ENCODE results near the gene TMEM18. TPM values are rescaled to one million over a fixed set of nuclear protein-coding genes. Genes with fewer than 3 reads are reported as not detected.
A peak's percentile ranks its signal among the peaks of the same experiment; 100 is the strongest.

The TMEM18 gene
- total and polyA plus RNA-seq, 9 of the 15 experiments (the other 6 are each of a cell fraction or from before 2014, with no cell fraction given) = 12.8 to 55.9 (median 21.8) TPM

- Histone ChIP-seq H4K20me1 (replicated peaks; ENCODE audit: control insufficient read depth, insufficient read depth, low read length) (no peaks in the 10 kb centered on the region), H3K4me2 (ENCODE audit: insufficient read depth, low read length) (no peak overlapping the region), H3K9me3 (replicated peaks; ENCODE audit: control insufficient read depth, insufficient read depth, low read depth, low read length) (no peaks in the 10 kb centered on the region), H3K27me3 (ENCODE audit: control insufficient read depth in 2 of 2, insufficient read depth in 2 of 2, low read length in 2 of 2) (peaks cover 6 to 41% of the 10 kb centered on the region in 2 experiments; a peak in 4 of 5 replicates), H3K79me2 (ENCODE audit: control insufficient read depth, insufficient read depth, low read length) (no peaks in the 10 kb centered on the region), H3K9ac (ENCODE audit: insufficient read depth in 1 of 2, low read depth in 2 of 2, low read length in 2 of 2) (no peak overlapping the region), H3K27ac (ENCODE audit: extremely low read depth, low read depth, low read length) (no peak overlapping the region), H3K36me3 (ENCODE audit: control insufficient read depth, insufficient read depth, low read length) (no peaks in the 10 kb centered on the region), H3K4me3 (no peak overlapping the region), H3K9me1 (ENCODE audit: control insufficient read depth, insufficient read depth, low read length) (no peaks in the 10 kb centered on the region), H2AFZ (ENCODE audit: low read depth, low read length) (no peak overlapping the region), H3K4me1 (replicated peaks in 1 of 2; ENCODE audit: control insufficient read depth in 2 of 2, insufficient read depth in 2 of 2, low read length in 2 of 2) (no peaks in the 10 kb centered on the region)
- TF ChIP-seq ZBTB2 (IDR thresholded peaks at IDR 0.05) (0 out of 2 replicates have a peak, but pooled peaks have one; percentile 36), ZNF398 (CRISPR knock-in tag; IDR thresholded peaks at IDR 0.05) (no peak), GATAD2B (IDR thresholded peaks at IDR 0.05; ENCODE audit: borderline replicate concordance) (0 out of 2 replicates have a peak, but pooled peaks have one; percentile 42), DACH1 (IDR thresholded peaks at IDR 0.05; ENCODE audit: partially characterized antibody) (peak; percentile 90)
- FAIRE-seq = no peak
- in situ Hi-C loops (cut with MboI) (loop anchor here (25.0 kb wide), 1 partner anchor 818 kb away; no protein-coding TSS in a partner anchor), intact Hi-C loops (cut with micrococcal nuclease) (loop anchor here (5.0 to 10.0 kb wide), 2 partner anchors 106 to 178 kb away; no protein-coding TSS in a partner anchor)
- DNase-seq (ENCODE audit: extremely low read depth in 1 of 4, low spot score in 3 of 4) = no peak
- CTCF ChIA-PET (ENCODE audit: low intra/inter-chr PET ratio) = no interaction called here
- no peak for ATAC-seq
- BruUV-seq (replicated peaks) = no TSS peak
- POLR2A ChIA-PET = no interaction called here
Observed at GRCh38 chr2:719191-719590, 42.0 kb upstream of the TMEM18 start.

All from K562 (cell line).